DOHH2 (cell line): ENCODE results near the gene ZBTB3.

Experiments
- CTCF ChIP-seq: fragments of 200-600 bp; sonication (generic); IDR thresholded peaks from one replicate; pipeline ENCODE4 v1.5.1; 2014; ENCODE audit warnings: antibody characterized with exemption, mild to moderate bottlenecking, low read depth, low read length; ENCODE audit not compliant: poor library complexity, severe bottlenecking
- EZH2phosphoT487 ChIP-seq: fragments of 200-600 bp; sonication (generic); IDR thresholded peaks from 2 replicates; pipeline ENCODE4 v1.6.1; 2017; ENCODE audit warnings: borderline replicate concordance, mild to moderate bottlenecking, antibody characterized with exemption, low read length, moderate library complexity, mixed read lengths

GRCh38 chr11:62757846-62758788 is 4.2 kb upstream of the ZBTB3 start:
- TF ChIP-seq CTCF, result no peak
- TF ChIP-seq EZH2phosphoT487, result no peak
